Keratinocyte (primary cell): Measurements from ENCODE around the gene GSC2. TPM values are rescaled to one million over a fixed set of nuclear protein-coding genes. Genes with fewer than 3 reads are reported as not detected.

Source experiments
- DNase-seq: peaks from one replicate; pipeline ENCODE4 v3.0.0-alpha.2; 2011; ENCODE audit warnings: low read depth, missing footprints, low spot score
- FAIRE-seq: peaks from 2 replicates; lab custom pipeline; 2011; peaks lifted over from hg19 to GRCh38; lab: Jason Lieb, UNC
- H2AFZ ChIP-seq: 2 replicates; pipeline ENCODE4 v1.6.0; 2012; ENCODE audit warnings: low read length, control low read depth, inconsistent platforms; ENCODE audit not compliant: control insufficient read depth
- H3K27ac ChIP-seq: 2 replicates; pipeline ENCODE4 v1.5.1; 2011; ENCODE audit warnings: low read length; ENCODE audit not compliant: control insufficient read depth, insufficient read depth
- H3K27me3 ChIP-seq: 3 replicates; pipeline ENCODE4 v1.6.0; 2011; ENCODE audit warnings: low read length; ENCODE audit not compliant: control insufficient read depth, insufficient read depth; ENCODE audit errors: extremely low read depth
- H3K36me3 ChIP-seq, 2 experiments: 2 replicates in 1 of 2; 3 replicates in 1 of 2; pipeline ENCODE4 v1.5.1; 2011; ENCODE audit warnings: low read length in 2 of 2, mild to moderate bottlenecking in 1 of 2; ENCODE audit not compliant: control insufficient read depth in 2 of 2, insufficient read depth in 2 of 2; ENCODE audit errors: extremely low read depth in 1 of 2
- H3K4me1 ChIP-seq: 3 replicates; pipeline ENCODE4 v1.5.1; 2011; ENCODE audit warnings: low read length; ENCODE audit not compliant: control insufficient read depth, insufficient read depth; ENCODE audit errors: extremely low read depth
- H3K4me2 ChIP-seq: 3 replicates; pipeline ENCODE4 v1.6.0; 2011; ENCODE audit warnings: low read depth, low read length; ENCODE audit not compliant: control insufficient read depth, insufficient read depth; ENCODE audit errors: extremely low read depth
- H3K4me3 ChIP-seq, 3 experiments: fragments of 200-600 bp in 1 of 3; sonication (generic) in 1 of 3; 2 replicates in 2 of 3; 3 replicates in 1 of 3; pipeline ENCODE4 v1.5.1; 2011 to 2016; ENCODE audit warnings: low read length in 3 of 3, mild to moderate bottlenecking in 3 of 3, control low read depth in 2 of 3, inconsistent platforms in 1 of 3, low read depth in 1 of 3, mixed read lengths in 1 of 3, mixed run types in 1 of 3, moderate library complexity in 1 of 3; ENCODE audit not compliant: control insufficient read depth in 2 of 3, insufficient read depth in 2 of 3; ENCODE audit errors: extremely low read depth in 1 of 3
- H3K79me2 ChIP-seq: 2 replicates; pipeline ENCODE4 v1.6.0; 2012; ENCODE audit warnings: low read length; ENCODE audit not compliant: control insufficient read depth, insufficient read depth
- H3K9ac ChIP-seq: 3 replicates; pipeline ENCODE4 v1.6.0; 2011; ENCODE audit warnings: low read length; ENCODE audit not compliant: control insufficient read depth, insufficient read depth; ENCODE audit errors: extremely low read depth
- H3K9me1 ChIP-seq: 3 replicates; pipeline ENCODE4 v1.6.0; 2011; ENCODE audit warnings: low read length; ENCODE audit not compliant: control insufficient read depth, insufficient read depth; ENCODE audit errors: extremely low read depth
- H3K9me3 ChIP-seq: 2 replicates; pipeline ENCODE4 v1.5.1; 2012; ENCODE audit warnings: low read depth, low read length; ENCODE audit not compliant: control insufficient read depth
- H4K20me1 ChIP-seq: 3 replicates; pipeline ENCODE4 v1.6.0; 2011; ENCODE audit warnings: low read length; ENCODE audit not compliant: control insufficient read depth, insufficient read depth; ENCODE audit errors: extremely low read depth
- EZH2 ChIP-seq: IDR thresholded peaks from one replicate; pipeline ENCODE4 v1.6.1; 2012; ENCODE audit warnings: inconsistent platforms, mild to moderate bottlenecking, low read length, moderate library complexity
- dilution Hi-C: fragments of 300-500 bp; cut with MboI; formaldehyde crosslinking; loops from one replicate; pipeline ENCODE4 v1.7.0; 2020; ENCODE audit warnings: low sequenced_read_pairs; ENCODE audit not compliant: extremely low pct_ligation_motif_present
- polyA plus RNA-seq, 5 experiments: library from polyadenylated mRNA; depleted of rRNA in 3 of 5; stranded (reverse) in 3 of 5; stranded (forward) in 1 of 5; unstranded in 1 of 5; fragments of >200 nt; gene quantifications; 1 replicate in 1 of 5; 2 replicates in 3 of 5; 3 replicates in 1 of 5; pipeline versions ENCODE4 v1.2.1 to v1.2.3, GENCODE V29; 2011 to 2012; ENCODE audit warnings: missing spikeins in 2 of 5, low read depth in 1 of 5, low replicate concordance in 1 of 5
- TF ChIP-seq, protein P1 (sequence below), 3 experiments: IDR thresholded peaks in 1 of 3; conservative IDR thresholded peaks in 1 of 3; optimal IDR thresholded peaks in 1 of 3; 2 replicates in 2 of 3; 3 replicates in 1 of 3; pipeline versions ENCODE3 to v1.5.1; 2011; ENCODE audit warnings: low read length in 3 of 3, mild to moderate bottlenecking in 3 of 3, moderate library complexity in 2 of 3, control low read depth in 1 of 3, inconsistent platforms in 1 of 3; ENCODE audit not compliant: insufficient read depth in 2 of 3; ENCODE audit errors: extremely low read depth in 1 of 3

GSC2 gene
- polyA plus RNA-seq, 1 donor (not counting 4 experiments of a cell fraction or from before 2014, with no cell fraction given): not detected

DNA sequence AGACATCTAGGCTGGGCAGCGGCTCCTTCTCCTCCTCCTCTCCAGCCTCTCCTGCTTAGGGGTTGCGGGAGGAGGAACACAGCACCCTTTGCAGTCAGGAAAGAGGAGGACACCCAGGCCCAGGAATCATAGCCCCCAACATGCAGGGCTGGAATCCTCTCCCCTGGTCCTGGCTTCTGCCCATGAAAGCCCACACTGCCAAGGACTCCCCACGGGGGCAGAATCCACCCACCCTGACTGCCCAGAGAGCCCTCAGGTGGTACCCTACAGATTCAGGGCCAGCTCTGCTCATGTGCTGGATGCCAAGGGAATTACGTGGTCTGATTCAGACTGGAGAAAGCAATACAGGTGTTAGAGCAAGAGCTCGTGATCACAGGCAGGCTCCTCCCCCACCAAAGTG is 10.1 kb downstream of the GSC2 start:
- H3K27ac ChIP-seq: no peak overlapping the region
- H3K36me3 ChIP-seq: peaks cover 14 to 34% of the 10 kb centered on the region in 2 experiments
- no peaks in the 10 kb centered on the region for H3K27me3 ChIP-seq
- no peaks in the 10 kb centered on the region for H4K20me1 ChIP-seq
- H3K4me2 ChIP-seq: no peak overlapping the region
- DNase-seq (no peak), FAIRE-seq (no peak)
- H2AFZ ChIP-seq: no peak overlapping the region
- no peak for TF ChIP-seq EZH2
- TF ChIP-seq, protein P1, sequence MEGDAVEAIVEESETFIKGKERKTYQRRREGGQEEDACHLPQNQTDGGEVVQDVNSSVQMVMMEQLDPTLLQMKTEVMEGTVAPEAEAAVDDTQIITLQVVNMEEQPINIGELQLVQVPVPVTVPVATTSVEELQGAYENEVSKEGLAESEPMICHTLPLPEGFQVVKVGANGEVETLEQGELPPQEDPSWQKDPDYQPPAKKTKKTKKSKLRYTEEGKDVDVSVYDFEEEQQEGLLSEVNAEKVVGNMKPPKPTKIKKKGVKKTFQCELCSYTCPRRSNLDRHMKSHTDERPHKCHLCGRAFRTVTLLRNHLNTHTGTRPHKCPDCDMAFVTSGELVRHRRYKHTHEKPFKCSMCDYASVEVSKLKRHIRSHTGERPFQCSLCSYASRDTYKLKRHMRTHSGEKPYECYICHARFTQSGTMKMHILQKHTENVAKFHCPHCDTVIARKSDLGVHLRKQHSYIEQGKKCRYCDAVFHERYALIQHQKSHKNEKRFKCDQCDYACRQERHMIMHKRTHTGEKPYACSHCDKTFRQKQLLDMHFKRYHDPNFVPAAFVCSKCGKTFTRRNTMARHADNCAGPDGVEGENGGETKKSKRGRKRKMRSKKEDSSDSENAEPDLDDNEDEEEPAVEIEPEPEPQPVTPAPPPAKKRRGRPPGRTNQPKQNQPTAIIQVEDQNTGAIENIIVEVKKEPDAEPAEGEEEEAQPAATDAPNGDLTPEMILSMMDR (optimal IDR thresholded peaks at IDR 0.05 in 1 of 3, IDR thresholded peaks at IDR 0.05 in 1 of 3, conservative IDR thresholded peaks at IDR 0.05 in 1 of 3; ENCODE audit: extremely low read depth in 1 of 3, insufficient read depth in 2 of 3, low read length in 3 of 3): no peak
- H3K9ac ChIP-seq: no peak overlapping the region
- H3K9me3 ChIP-seq: no peaks in the 10 kb centered on the region
- peaks cover 6% of the 10 kb centered on the region for H3K4me1 ChIP-seq
- H3K9me1 ChIP-seq: no peaks in the 10 kb centered on the region
- dilution Hi-C loops: no loop called here
- no peak overlapping the region for H3K4me3 ChIP-seq
- peaks cover 20% of the 10 kb centered on the region for H3K79me2 ChIP-seq

DNA sequence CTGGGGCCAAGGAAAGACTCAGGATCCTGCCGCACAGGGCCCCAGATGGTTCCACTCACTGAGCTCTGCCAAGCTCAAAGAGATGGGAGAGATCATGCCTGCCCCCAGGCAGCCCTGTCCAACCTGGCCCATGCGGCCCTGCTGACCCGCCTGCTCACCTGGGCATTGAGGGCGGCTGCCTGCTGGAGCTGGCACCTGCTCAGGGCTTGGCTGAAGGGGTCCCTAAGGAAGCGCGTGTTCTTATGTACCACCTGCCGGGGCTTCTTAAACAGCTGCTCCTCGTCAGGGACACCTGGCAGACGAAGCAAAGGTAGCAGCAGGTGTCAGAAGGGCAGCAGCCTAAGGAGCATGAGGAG is 11.1 kb downstream of the GSC2 start:
- dilution Hi-C loops: no loop called here
- Histone ChIP-seq H3K9ac (no peak overlapping the region), H3K36me3 (peaks cover 14 to 39% of the 10 kb centered on the region in 2 experiments), H3K79me2 (peaks cover 16% of the 10 kb centered on the region), H3K4me1 (peaks cover 6% of the 10 kb centered on the region), H3K4me3 (no peak overlapping the region), H4K20me1 (no peaks in the 10 kb centered on the region), H3K9me3 (no peaks in the 10 kb centered on the region), H3K27me3 (no peaks in the 10 kb centered on the region), H2AFZ (no peak overlapping the region), H3K27ac (no peak overlapping the region), H3K4me2 (no peak overlapping the region), H3K9me1 (no peaks in the 10 kb centered on the region)
- FAIRE-seq (no peak), DNase-seq (no peak)
- no peak for TF ChIP-seq EZH2
- TF ChIP-seq, protein P1 (optimal IDR thresholded peaks at IDR 0.05 in 1 of 3, IDR thresholded peaks at IDR 0.05 in 1 of 3, conservative IDR thresholded peaks at IDR 0.05 in 1 of 3; ENCODE audit: extremely low read depth in 1 of 3, insufficient read depth in 2 of 3, low read length in 3 of 3): no peak
